Right atrium auricular region (tissue), 2 donors: ENCODE results near the gene MPPE1. TPM values are rescaled to one million over a fixed set of nuclear protein-coding genes. Genes with fewer than 3 reads are reported as not detected.

Source experiments
- DNase-seq: peaks from one replicate; pipeline ENCODE4 v3.0.0-alpha.2; 2019; ENCODE audit warnings: low spot score
- H3K27ac ChIP-seq, 2 donors: fragments of 200-600 bp; sonication (generic); 1 replicate in 1 of 2; 2 replicates in 1 of 2; pipeline ENCODE4 v1.5.1; 2016 to 2019
- H3K27me3 ChIP-seq, 2 donors: fragments of 200-600 bp; sonication (generic); one replicate each; pipeline versions ENCODE4 v1.5.1 to v1.6.0; 2017 to 2019
- H3K36me3 ChIP-seq: fragments of 200-600 bp; sonication (generic); one replicate; pipeline ENCODE4 v1.5.1; 2016
- H3K4me1 ChIP-seq, 2 donors: fragments of 200-600 bp; sonication (generic); one replicate each; pipeline versions ENCODE4 v1.5.1 to v1.6.0; 2017 to 2019
- H3K4me3 ChIP-seq, 2 donors: fragments of 200-600 bp; sonication (generic); 1 replicate in 1 of 2; 2 replicates in 1 of 2; pipeline ENCODE4 v1.5.1; 2017 to 2019; ENCODE audit warnings: mild to moderate bottlenecking in 1 of 2, moderate library complexity in 1 of 2
- H3K9me3 ChIP-seq, 2 donors: fragments of 200-600 bp; sonication (generic); one replicate each; pipeline ENCODE4 v1.5.1; 2019
- total RNA-seq, 2 donors: library from RNA; depleted of rRNA; stranded (reverse); fragments of >200 nt; gene quantifications; one replicate each; pipeline ENCODE4 v1.1.0, GENCODE V29; 2016
- TF ChIP-seq, protein P1 (sequence below), 2 donors: fragments of 200-600 bp; sonication (generic); IDR thresholded peaks; one replicate each; pipeline ENCODE4 v1.5.1; 2019; ENCODE audit warnings: antibody characterized with exemption in 2 of 2

MPPE1 gene
- total RNA-seq, 2 donors from 2014 or later, result 18.7 to 28.9 TPM

DNA sequence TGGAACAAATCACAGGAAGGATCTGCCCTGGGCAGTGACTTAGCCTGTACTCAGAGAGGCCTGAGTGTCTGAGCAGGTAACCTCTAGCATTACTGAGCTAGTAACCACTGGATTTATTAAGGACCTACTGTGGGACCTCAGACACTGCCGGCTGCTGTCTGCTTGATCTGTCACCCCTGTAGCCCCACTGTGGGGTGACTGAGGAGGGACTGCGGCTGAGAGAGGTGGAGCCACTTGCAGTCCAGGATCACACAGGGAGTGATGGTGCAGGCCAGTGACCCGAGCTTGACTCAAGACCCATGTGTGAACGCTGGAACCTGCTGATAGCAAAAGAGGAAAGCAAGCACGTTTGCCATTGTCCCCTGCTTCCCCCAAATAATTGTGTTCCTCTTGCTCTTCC is 41.4 kb downstream of the MPPE1 start:
- no peak overlapping the region for H3K4me3 ChIP-seq
- no peaks in the 10 kb centered on the region for H3K9me3 ChIP-seq
- H3K27ac ChIP-seq, result no peak overlapping the region
- TF ChIP-seq, protein P1, sequence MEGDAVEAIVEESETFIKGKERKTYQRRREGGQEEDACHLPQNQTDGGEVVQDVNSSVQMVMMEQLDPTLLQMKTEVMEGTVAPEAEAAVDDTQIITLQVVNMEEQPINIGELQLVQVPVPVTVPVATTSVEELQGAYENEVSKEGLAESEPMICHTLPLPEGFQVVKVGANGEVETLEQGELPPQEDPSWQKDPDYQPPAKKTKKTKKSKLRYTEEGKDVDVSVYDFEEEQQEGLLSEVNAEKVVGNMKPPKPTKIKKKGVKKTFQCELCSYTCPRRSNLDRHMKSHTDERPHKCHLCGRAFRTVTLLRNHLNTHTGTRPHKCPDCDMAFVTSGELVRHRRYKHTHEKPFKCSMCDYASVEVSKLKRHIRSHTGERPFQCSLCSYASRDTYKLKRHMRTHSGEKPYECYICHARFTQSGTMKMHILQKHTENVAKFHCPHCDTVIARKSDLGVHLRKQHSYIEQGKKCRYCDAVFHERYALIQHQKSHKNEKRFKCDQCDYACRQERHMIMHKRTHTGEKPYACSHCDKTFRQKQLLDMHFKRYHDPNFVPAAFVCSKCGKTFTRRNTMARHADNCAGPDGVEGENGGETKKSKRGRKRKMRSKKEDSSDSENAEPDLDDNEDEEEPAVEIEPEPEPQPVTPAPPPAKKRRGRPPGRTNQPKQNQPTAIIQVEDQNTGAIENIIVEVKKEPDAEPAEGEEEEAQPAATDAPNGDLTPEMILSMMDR (IDR thresholded peaks at IDR 0.05), result no peak
- no peak for DNase-seq
- H3K4me1 ChIP-seq, result no peaks in the 10 kb centered on the region
- H3K36me3 ChIP-seq, result no peaks in the 10 kb centered on the region
- H3K27me3 ChIP-seq, result no peaks in the 10 kb centered on the region

DNA sequence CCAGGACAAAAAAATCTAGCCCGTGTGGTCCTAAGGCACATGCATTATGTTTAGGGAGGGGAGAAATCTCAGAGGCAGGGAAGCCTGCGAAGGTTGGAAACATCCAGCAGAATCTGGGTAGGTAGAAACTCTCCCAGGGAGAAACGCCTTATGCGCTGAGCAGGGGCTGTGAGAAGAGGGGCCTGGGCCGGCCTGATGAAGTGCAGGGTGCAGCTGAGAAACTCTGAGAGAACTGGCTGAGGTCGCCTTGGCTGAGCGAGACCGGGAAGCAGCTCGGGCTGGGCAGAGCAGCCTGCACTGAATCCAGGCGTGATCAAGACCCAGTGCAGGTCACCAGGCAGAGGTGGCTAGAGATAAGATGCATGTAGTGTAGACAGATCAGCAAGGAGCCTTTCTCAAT is 41.8 kb downstream of the MPPE1 start:
- Histone ChIP-seq H3K4me3 (no peak overlapping the region), H3K36me3 (no peaks in the 10 kb centered on the region), H3K4me1 (no peaks in the 10 kb centered on the region), H3K27me3 (no peaks in the 10 kb centered on the region), H3K27ac (no peak overlapping the region), H3K9me3 (no peaks in the 10 kb centered on the region)
- TF ChIP-seq, protein P1 (IDR thresholded peaks at IDR 0.05), result no peak
- DNase-seq, result no peak

DNA sequence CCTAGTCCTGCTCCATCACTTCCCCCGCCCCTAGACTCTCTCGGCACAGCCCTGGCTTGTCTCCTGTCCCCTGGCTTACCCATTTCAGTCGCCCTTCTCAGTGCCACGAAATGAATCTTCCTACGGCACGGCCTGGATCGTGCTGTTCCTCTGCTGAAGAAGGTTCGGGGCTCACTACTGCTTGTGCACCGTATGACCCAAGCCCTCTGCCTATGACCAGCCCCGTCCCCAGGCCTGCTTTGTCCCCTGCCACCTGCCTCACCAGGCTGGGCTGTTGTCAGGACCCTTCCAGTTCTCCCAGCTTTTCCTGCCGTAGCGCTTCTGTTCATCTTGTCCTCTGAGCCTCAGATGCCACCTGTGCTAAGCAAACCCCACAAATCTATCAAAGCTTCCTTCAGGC is 43.0 kb downstream of the MPPE1 start:
- no peaks in the 10 kb centered on the region for H3K4me1 ChIP-seq
- H3K4me3 ChIP-seq, result no peak overlapping the region
- no peaks in the 10 kb centered on the region for H3K9me3 ChIP-seq
- H3K27me3 ChIP-seq, result no peaks in the 10 kb centered on the region
- H3K36me3 ChIP-seq, result no peaks in the 10 kb centered on the region
- no peak for DNase-seq
- TF ChIP-seq, protein P1 (IDR thresholded peaks at IDR 0.05), result no peak
- no peak overlapping the region for H3K27ac ChIP-seq

DNA sequence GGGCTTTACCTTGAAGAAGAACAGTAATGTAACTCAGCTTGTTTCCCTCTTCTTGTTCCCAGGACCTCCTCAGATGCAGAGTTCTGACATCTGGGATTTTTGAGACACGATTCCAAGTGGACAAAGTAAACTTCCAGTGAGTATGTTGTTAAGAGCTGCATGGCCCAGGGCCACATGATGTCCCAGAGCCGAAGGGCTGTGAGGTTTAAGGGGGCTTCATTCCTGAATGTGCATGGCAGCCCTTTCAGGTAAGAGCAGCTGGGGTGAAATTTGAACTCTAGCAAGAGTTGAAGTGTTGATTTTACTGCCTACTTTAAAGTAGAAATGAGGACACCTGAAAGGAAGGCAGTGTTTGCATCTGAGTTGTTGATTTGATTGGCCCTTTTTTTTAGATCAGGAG is 43.6 kb downstream of the MPPE1 start:
- H3K4me3 ChIP-seq, result no peak overlapping the region
- no peaks in the 10 kb centered on the region for H3K9me3 ChIP-seq
- H3K4me1 ChIP-seq, result no peaks in the 10 kb centered on the region
- no peak for DNase-seq
- no peak overlapping the region for H3K27ac ChIP-seq
- TF ChIP-seq, protein P1 (IDR thresholded peaks at IDR 0.05), result no peak
- H3K27me3 ChIP-seq, result no peaks in the 10 kb centered on the region
- H3K36me3 ChIP-seq, result no peaks in the 10 kb centered on the region

DNA sequence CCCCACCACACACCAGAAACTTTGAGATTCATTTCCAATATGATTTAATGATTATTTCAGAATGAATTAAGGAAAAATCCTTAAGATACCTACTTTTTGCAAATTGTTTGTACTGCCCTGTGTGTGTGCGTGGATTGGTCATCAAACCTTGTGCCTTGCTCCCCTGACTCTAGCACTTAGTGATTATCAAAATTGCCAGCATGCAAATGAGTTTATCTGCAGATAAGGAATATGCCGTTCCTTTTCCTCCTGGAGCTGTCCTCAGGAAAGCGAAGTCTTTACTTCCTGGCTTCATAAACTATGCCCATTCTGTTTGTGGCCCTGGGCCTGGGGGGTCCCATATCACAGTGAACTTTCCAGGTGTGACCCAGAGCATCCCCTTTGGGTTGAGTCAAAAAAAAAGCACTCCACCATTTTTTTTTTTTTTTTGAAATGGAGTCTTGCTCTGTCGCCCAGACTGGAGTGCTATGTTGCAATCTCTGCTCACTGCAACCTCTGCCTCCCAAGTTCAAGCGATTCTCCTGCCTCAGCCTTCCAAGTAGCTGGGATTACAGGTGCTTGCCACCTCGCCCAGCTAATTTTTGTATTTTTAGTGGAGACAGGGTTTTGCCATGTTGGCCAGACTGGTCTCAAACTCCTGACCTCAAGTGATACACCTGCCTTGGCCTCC is 45.5 kb downstream of the MPPE1 start:
- Histone ChIP-seq H3K27ac (no peak overlapping the region), H3K27me3 (no peaks in the 10 kb centered on the region), H3K9me3 (no peaks in the 10 kb centered on the region), H3K4me1 (no peaks in the 10 kb centered on the region), H3K36me3 (no peaks in the 10 kb centered on the region), H3K4me3 (no peak overlapping the region)
- no peak for DNase-seq
- TF ChIP-seq, protein P1 (IDR thresholded peaks at IDR 0.05), result no peak
